Effector memory CD4-positive, alpha-beta T cell (primary cell): ENCODE data around the gene SPEN.

ENCODE experiments used
- DNase-seq, 3 donors: peaks; one replicate each; pipeline ENCODE4 v3.0.0-alpha.2; 2020
- H3K27ac ChIP-seq: 2 replicates; pipeline ENCODE4 v1.7.0; 2013; ENCODE audit warnings: mild to moderate bottlenecking, low read length, moderate library complexity; ENCODE audit not compliant: insufficient read depth, poor library complexity, severe bottlenecking
- H3K27me3 ChIP-seq: replicated peaks from 2 replicates; pipeline ENCODE4 v1.7.0; 2013; ENCODE audit warnings: mild to moderate bottlenecking, low read length; ENCODE audit not compliant: insufficient read depth, control insufficient read depth, poor library complexity, severe bottlenecking
- H3K36me3 ChIP-seq: 2 replicates; pipeline ENCODE4 v1.7.0; 2013; ENCODE audit warnings: mild to moderate bottlenecking, low read length, moderate library complexity; ENCODE audit not compliant: control insufficient read depth, insufficient read depth
- H3K4me1 ChIP-seq: 2 replicates; pipeline ENCODE4 v1.7.0; 2013; ENCODE audit warnings: low read length, mild to moderate bottlenecking; ENCODE audit not compliant: control insufficient read depth, insufficient read depth, poor library complexity, severe bottlenecking
- H3K4me3 ChIP-seq: 2 replicates; pipeline ENCODE4 v1.7.0; 2013; ENCODE audit warnings: low read length, low read depth, mild to moderate bottlenecking; ENCODE audit not compliant: insufficient read depth, poor library complexity, severe bottlenecking
- H3K9me3 ChIP-seq: 2 replicates; pipeline ENCODE4 v1.7.0; 2013; ENCODE audit warnings: mild to moderate bottlenecking, low read length, moderate library complexity; ENCODE audit not compliant: control insufficient read depth

SPEN gene

GRCh38 chr1:15966081-15966955 is 118.8 kb downstream of the SPEN start:
- H3K27me3 ChIP-seq, result no peaks in the 10 kb centered on the region
- H3K27ac ChIP-seq, result peak overlapping the region; percentile 52
- DNase-seq, result peak; percentile 8 to 49 (median 46)
- H3K36me3 ChIP-seq, result peaks cover 5% of the 10 kb centered on the region
- no peak overlapping the region for H3K4me3 ChIP-seq
- peaks cover 25% of the 10 kb centered on the region for H3K4me1 ChIP-seq
- no peaks in the 10 kb centered on the region for H3K9me3 ChIP-seq

- Histone ChIP-seq H3K9me3 (no peaks in the 10 kb centered on the region), H3K27me3 (no peaks in the 10 kb centered on the region), H3K4me1 (peaks cover 25% of the 10 kb centered on the region), H3K27ac (peak overlapping the region; percentile 52), H3K4me3 (no peak overlapping the region), H3K36me3 (peaks cover 9% of the 10 kb centered on the region)
- no peak for DNase-seq
These were observed 119.4 kb downstream of the SPEN start for GRCh38 chr1:15966956-15967344.

- Histone ChIP-seq H3K9me3 (no peaks in the 10 kb centered on the region), H3K36me3 (peaks cover 21% of the 10 kb centered on the region), H3K27ac (no peak overlapping the region), H3K4me3 (no peak overlapping the region), H3K27me3 (no peaks in the 10 kb centered on the region), H3K4me1 (peaks cover 25% of the 10 kb centered on the region)
- no peak for DNase-seq
These were observed 120.7 kb downstream of the SPEN start for GRCh38 chr1:15968172-15968571.

GRCh38 chr1:15969321-15969880 is 121.9 kb downstream of the SPEN start:
- Histone ChIP-seq H3K4me3 (no peak overlapping the region), H3K27me3 (no peaks in the 10 kb centered on the region), H3K27ac (no peak overlapping the region), H3K4me1 (peaks cover 20% of the 10 kb centered on the region), H3K36me3 (peaks cover 23% of the 10 kb centered on the region), H3K9me3 (no peaks in the 10 kb centered on the region)
- DNase-seq, result no peak

- no peak for DNase-seq
- H3K27me3 ChIP-seq, result no peaks in the 10 kb centered on the region
- no peaks in the 10 kb centered on the region for H3K9me3 ChIP-seq
- peaks cover 20% of the 10 kb centered on the region for H3K4me1 ChIP-seq
- no peak overlapping the region for H3K27ac ChIP-seq
- H3K36me3 ChIP-seq, result peaks cover 23% of the 10 kb centered on the region
- no peak overlapping the region for H3K4me3 ChIP-seq
These were observed 123.4 kb downstream of the SPEN start for GRCh38 chr1:15970911-15971310.

GRCh38 chr1:15972409-15972808 is 124.9 kb downstream of the SPEN start:
- Histone ChIP-seq H3K4me1 (peaks cover 12% of the 10 kb centered on the region), H3K9me3 (no peaks in the 10 kb centered on the region), H3K27ac (no peak overlapping the region), H3K4me3 (no peak overlapping the region), H3K36me3 (peaks cover 23% of the 10 kb centered on the region), H3K27me3 (no peaks in the 10 kb centered on the region)
- DNase-seq, result no peak

GRCh38 chr1:15973772-15974171 is 126.3 kb downstream of the SPEN start:
- H3K27me3 ChIP-seq, result no peaks in the 10 kb centered on the region
- no peak overlapping the region for H3K4me3 ChIP-seq
- no peaks in the 10 kb centered on the region for H3K9me3 ChIP-seq
- H3K36me3 ChIP-seq, result peaks cover 20% of the 10 kb centered on the region
- DNase-seq, result no peak
- peaks cover 12% of the 10 kb centered on the region for H3K4me1 ChIP-seq
- H3K27ac ChIP-seq, result no peak overlapping the region

- Histone ChIP-seq H3K9me3 (no peaks in the 10 kb centered on the region), H3K36me3 (peaks cover 18% of the 10 kb centered on the region), H3K27me3 (no peaks in the 10 kb centered on the region), H3K27ac (peak overlapping the region; percentile 82), H3K4me3 (peak overlapping the region; percentile 94), H3K4me1 (peaks cover 12% of the 10 kb centered on the region)
- no peak for DNase-seq
These were observed 127.3 kb downstream of the SPEN start for GRCh38 chr1:15974855-15975254.

GRCh38 chr1:15975358-15975804 is 127.9 kb downstream of the SPEN start:
- Histone ChIP-seq H3K4me3 (peak overlapping the region; percentile 94), H3K36me3 (peaks cover 18% of the 10 kb centered on the region), H3K9me3 (no peaks in the 10 kb centered on the region), H3K4me1 (peaks cover 12% of the 10 kb centered on the region), H3K27me3 (no peaks in the 10 kb centered on the region), H3K27ac (peak overlapping the region; percentile 82)
- peak in 2 of 3 donors; percentile 60 to 64 for DNase-seq
